ENCODE data around the gene GJA10. TPM values are rescaled to one million over a fixed set of nuclear protein-coding genes. Genes with fewer than 3 reads are reported as not detected.

GJA10 gene
- total RNA-seq, 4 donors from 2014 or later: not detected

GRCh38 chr6:89862273-89862672, 32.0 kb upstream of the GJA10 start:
- peaks cover 40 to 43% of the 10 kb centered on the region in 2 donors for H3K36me3 ChIP-seq
- H3K9me3 ChIP-seq: no peaks in the 10 kb centered on the region
- H3K4me3 ChIP-seq (replicated peaks in 1 of 3): no peak overlapping the region
- no peak for DNase-seq
- H3K27ac ChIP-seq: no peak overlapping the region
- TF ChIP-seq CTCF (IDR thresholded peaks at IDR 0.05) (no peak), POLR2A (IDR thresholded peaks at IDR 0.05) (no peak)
- WGBS, 2 donors: 94 to 95% methylated on average over 5 of the region's 5 CpGs
- no peaks in the 10 kb centered on the region for H3K27me3 ChIP-seq
- intact Hi-C loops (cut with DNase I): no loop called here
- H3K4me1 ChIP-seq: no peaks in the 10 kb centered on the region

- Histone ChIP-seq H3K36me3 (peaks cover 36 to 39% of the 10 kb centered on the region in 2 donors), H3K27ac (no peak overlapping the region), H3K9me3 (no peaks in the 10 kb centered on the region), H3K4me1 (no peaks in the 10 kb centered on the region), H3K27me3 (no peaks in the 10 kb centered on the region), H3K4me3 (replicated peaks in 1 of 3) (no peak overlapping the region)
- WGBS, 2 donors: 86 to 97% methylated on average over 2 of the region's 2 CpGs
- no peak for TF ChIP-seq POLR2A (IDR thresholded peaks at IDR 0.05)
- TF ChIP-seq CTCF (IDR thresholded peaks at IDR 0.05): no peak
- intact Hi-C loops (cut with DNase I): no loop called here
- DNase-seq: no peak
Measured at GRCh38 chr6:89862698-89863097, 31.6 kb upstream of the GJA10 start.

- intact Hi-C loops (cut with DNase I): no loop called here
- 95 to 96% methylated on average over 6 of the region's 6 CpGs for WGBS, 2 donors
Measured at GRCh38 chr6:89866024-89866678, 28.1 kb upstream of the GJA10 start.

GRCh38 chr6:89873721-89874120, 20.5 kb upstream of the GJA10 start:
- Histone ChIP-seq H3K4me3 (replicated peaks in 1 of 3) (no peak overlapping the region), H3K27me3 (no peaks in the 10 kb centered on the region), H3K4me1 (no peaks in the 10 kb centered on the region), H3K36me3 (peaks cover 10 to 20% of the 10 kb centered on the region in 2 donors), H3K27ac (no peak overlapping the region), H3K9me3 (no peaks in the 10 kb centered on the region)
- no peak for TF ChIP-seq POLR2A (IDR thresholded peaks at IDR 0.05)
- TF ChIP-seq CTCF (IDR thresholded peaks at IDR 0.05): no peak
- DNase-seq: no peak
- intact Hi-C loops (cut with DNase I): no loop called here

More at GRCh38 chr6:89866024-89866678, 28.1 kb upstream of the GJA10 start:
- Histone ChIP-seq H3K27me3 (no peaks in the 10 kb centered on the region), H3K4me1 (no peaks in the 10 kb centered on the region), H3K27ac (no peak overlapping the region), H3K4me3 (replicated peaks in 1 of 3) (no peak overlapping the region), H3K9me3 (no peaks in the 10 kb centered on the region), H3K36me3 (peaks cover 33 to 36% of the 10 kb centered on the region in 2 donors)
- DNase-seq: no peak
- TF ChIP-seq CTCF (IDR thresholded peaks at IDR 0.05): no peak
- no peak for TF ChIP-seq POLR2A (IDR thresholded peaks at IDR 0.05)

- intact Hi-C loops (cut with DNase I): no loop called here
- Histone ChIP-seq H3K27ac (no peak overlapping the region), H3K9me3 (no peaks in the 10 kb centered on the region), H3K36me3 (peaks cover 10 to 20% of the 10 kb centered on the region in 2 donors), H3K4me3 (replicated peaks in 1 of 3) (no peak overlapping the region), H3K4me1 (no peaks in the 10 kb centered on the region), H3K27me3 (no peaks in the 10 kb centered on the region)
- no peak for DNase-seq
- TF ChIP-seq CTCF (IDR thresholded peaks at IDR 0.05): no peak
- WGBS, 2 donors: 95 to 96% methylated on average over 3 of the region's 3 CpGs
Measured at GRCh38 chr6:89874438-89874837, 19.8 kb upstream of the GJA10 start.
